HK-2 (cell line): ENCODE data around the gene ARHGEF11.

Experiments used
- DNase-seq: peaks from one replicate; pipeline ENCODE4 v3.0.0-alpha.2; 2018; ENCODE audit not compliant: unreplicated experiment

Gene ARHGEF11

GRCh38 chr1:156911577-156912298 lies 133.8 kb downstream of the ARHGEF11 start:
- no peak for DNase-seq

- no peak for DNase-seq
Measured at GRCh38 chr1:156910309-156910782, 135.2 kb downstream of the ARHGEF11 start.

- DNase-seq, result no peak
Measured at GRCh38 chr1:156909671-156910070, 135.9 kb downstream of the ARHGEF11 start.

- no peak for DNase-seq
Measured at GRCh38 chr1:156908955-156909354, 136.6 kb downstream of the ARHGEF11 start.

- no peak for DNase-seq
Measured at GRCh38 chr1:156908541-156908940, 137.0 kb downstream of the ARHGEF11 start.

GRCh38 chr1:156906206-156906906 lies 139.2 kb downstream of the ARHGEF11 start:
- no peak for DNase-seq

GRCh38 chr1:156905651-156906050 lies 139.9 kb downstream of the ARHGEF11 start:
- DNase-seq, result no peak

GRCh38 chr1:156905176-156905575 lies 140.4 kb downstream of the ARHGEF11 start:
- DNase-seq, result no peak

- DNase-seq, result no peak
Measured at GRCh38 chr1:156904187-156904959, 141.2 kb downstream of the ARHGEF11 start.

GRCh38 chr1:156903328-156904091 lies 142.0 kb downstream of the ARHGEF11 start:
- DNase-seq, result no peak

- DNase-seq, result no peak
Measured at GRCh38 chr1:156901966-156902915, 143.3 kb downstream of the ARHGEF11 start.

- DNase-seq, result no peak
Measured at GRCh38 chr1:156901590-156901900, 144.0 kb downstream of the ARHGEF11 start.

GRCh38 chr1:156900896-156901589 lies 144.5 kb downstream of the ARHGEF11 start:
- no peak for DNase-seq

GRCh38 chr1:156899956-156900718 lies 145.4 kb downstream of the ARHGEF11 start:
- no peak for DNase-seq

- no peak for DNase-seq
Measured at GRCh38 chr1:156898971-156899664, 146.4 kb downstream of the ARHGEF11 start.

- DNase-seq, result no peak
Measured at GRCh38 chr1:156898161-156898566, 147.4 kb downstream of the ARHGEF11 start.

- peak; percentile 54 for DNase-seq
Measured at GRCh38 chr1:156897078-156897825, 148.3 kb downstream of the ARHGEF11 start.

- peak; percentile 93 for DNase-seq
Measured at GRCh38 chr1:156896490-156897033, 149.0 kb downstream of the ARHGEF11 start.
